Measurements from ENCODE around the gene B4GAT1. TPM values are rescaled to one million over a fixed set of nuclear protein-coding genes. Genes with fewer than 3 reads are reported as not detected.
A peak's percentile ranks its signal among the peaks of the same experiment; 100 is the strongest.

The B4GAT1 gene
- total and polyA plus RNA-seq, 2 experiments from 2014 or later: 40.8 to 41.5 TPM

GRCh38 chr11:66373265-66373664 lies 25.8 kb upstream of the B4GAT1 start:
- Histone ChIP-seq H3K9me2 (replicated peaks; ENCODE audit: insufficient read depth) (no peaks in the 10 kb centered on the region), H3K27ac (no peak overlapping the region), H3K79me2 (peaks cover 4% of the 10 kb centered on the region), H3K4me2 (no peak overlapping the region), H3K27me3 (no peaks in the 10 kb centered on the region), H2AFZ (no peak overlapping the region), H3K9me3 (ENCODE audit: low read depth) (no peaks in the 10 kb centered on the region), H3K36me3 (replicated peaks; ENCODE audit: insufficient read depth, low read depth) (no peaks in the 10 kb centered on the region), H3K4me1 (ENCODE audit: insufficient read depth) (peaks cover 16% of the 10 kb centered on the region), H3K4me3 (no peak overlapping the region), H4K20me1 (ENCODE audit: insufficient read depth, poor library complexity, severe bottlenecking) (no peaks in the 10 kb centered on the region)
- 78% methylated on average over 5 of the region's 5 CpGs for WGBS (ENCODE audit: low lambda C conversion rate, missing lambda C conversion rate)
- DNase-seq (ENCODE audit: low spot score): no peak
- no peak for TF ChIP-seq EZH2 (IDR thresholded peaks at IDR 0.05; ENCODE audit: borderline replicate concordance)
- TF ChIP-seq, protein P1, sequence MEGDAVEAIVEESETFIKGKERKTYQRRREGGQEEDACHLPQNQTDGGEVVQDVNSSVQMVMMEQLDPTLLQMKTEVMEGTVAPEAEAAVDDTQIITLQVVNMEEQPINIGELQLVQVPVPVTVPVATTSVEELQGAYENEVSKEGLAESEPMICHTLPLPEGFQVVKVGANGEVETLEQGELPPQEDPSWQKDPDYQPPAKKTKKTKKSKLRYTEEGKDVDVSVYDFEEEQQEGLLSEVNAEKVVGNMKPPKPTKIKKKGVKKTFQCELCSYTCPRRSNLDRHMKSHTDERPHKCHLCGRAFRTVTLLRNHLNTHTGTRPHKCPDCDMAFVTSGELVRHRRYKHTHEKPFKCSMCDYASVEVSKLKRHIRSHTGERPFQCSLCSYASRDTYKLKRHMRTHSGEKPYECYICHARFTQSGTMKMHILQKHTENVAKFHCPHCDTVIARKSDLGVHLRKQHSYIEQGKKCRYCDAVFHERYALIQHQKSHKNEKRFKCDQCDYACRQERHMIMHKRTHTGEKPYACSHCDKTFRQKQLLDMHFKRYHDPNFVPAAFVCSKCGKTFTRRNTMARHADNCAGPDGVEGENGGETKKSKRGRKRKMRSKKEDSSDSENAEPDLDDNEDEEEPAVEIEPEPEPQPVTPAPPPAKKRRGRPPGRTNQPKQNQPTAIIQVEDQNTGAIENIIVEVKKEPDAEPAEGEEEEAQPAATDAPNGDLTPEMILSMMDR (IDR thresholded peaks at IDR 0.05; ENCODE audit: poor library complexity): no peak
- no peak for TF ChIP-seq EZH2phosphoT487 (IDR thresholded peaks at IDR 0.05; ENCODE audit: low read depth, severe bottlenecking, unreplicated experiment)

GRCh38 chr11:66371627-66372415 lies 24.4 kb upstream of the B4GAT1 start, which contains the start of gene SLC29A2:
Gene SLC29A2 (minus strand): TSS chr11:66371760. CDS start chr11:66371591, 169 bp downstream.
- DNase-seq (ENCODE audit: low spot score): peak; percentile 95
- TF ChIP-seq EZH2phosphoT487 (IDR thresholded peaks at IDR 0.05; ENCODE audit: low read depth, severe bottlenecking, unreplicated experiment) (no peak), EZH2 (IDR thresholded peaks at IDR 0.05; ENCODE audit: borderline replicate concordance) (no peak)
- TF ChIP-seq, protein P1 (IDR thresholded peaks at IDR 0.05; ENCODE audit: poor library complexity): no peak
- Histone ChIP-seq H3K27me3 (no peaks in the 10 kb centered on the region), H3K4me1 (ENCODE audit: insufficient read depth) (peaks cover 16% of the 10 kb centered on the region), H3K4me2 (peak within 1 kb of the TSS; percentile 91), H3K36me3 (replicated peaks; ENCODE audit: insufficient read depth, low read depth) (no peaks in the 10 kb centered on the region), H3K9me3 (ENCODE audit: low read depth) (no peaks in the 10 kb centered on the region), H3K79me2 (peaks cover 4% of the 10 kb centered on the region), H3K4me3 (peak within 1 kb of the TSS; percentile 87), H3K9me2 (replicated peaks; ENCODE audit: insufficient read depth) (no peaks in the 10 kb centered on the region), H4K20me1 (ENCODE audit: insufficient read depth, poor library complexity, severe bottlenecking) (no peaks in the 10 kb centered on the region), H2AFZ (peak within 1 kb of the TSS; percentile 67), H3K27ac (peak within 1 kb of the TSS; percentile 96)
- under 1% methylated on average over 30 of the region's 72 CpGs for WGBS (ENCODE audit: low lambda C conversion rate, missing lambda C conversion rate)

- peak; percentile 8 for DNase-seq (ENCODE audit: low spot score)
- no peak overlapping the region for H3K4me3 ChIP-seq
- H3K27ac ChIP-seq: peak overlapping the region; percentile 96
- H3K4me1 ChIP-seq (ENCODE audit: insufficient read depth): peaks cover 16% of the 10 kb centered on the region
- H4K20me1 ChIP-seq (ENCODE audit: insufficient read depth, poor library complexity, severe bottlenecking): no peaks in the 10 kb centered on the region
- peaks cover 4% of the 10 kb centered on the region for H3K79me2 ChIP-seq
- no peak overlapping the region for H2AFZ ChIP-seq
- WGBS (ENCODE audit: low lambda C conversion rate, missing lambda C conversion rate): 88% methylated on average over 18 of the region's 25 CpGs
- no peaks in the 10 kb centered on the region for H3K36me3 ChIP-seq (replicated peaks; ENCODE audit: insufficient read depth, low read depth)
- TF ChIP-seq EZH2phosphoT487 (IDR thresholded peaks at IDR 0.05; ENCODE audit: low read depth, severe bottlenecking, unreplicated experiment) (no peak), EZH2 (IDR thresholded peaks at IDR 0.05; ENCODE audit: borderline replicate concordance) (no peak)
- H3K4me2 ChIP-seq: peak overlapping the region; percentile 91
- no peaks in the 10 kb centered on the region for H3K27me3 ChIP-seq
- H3K9me3 ChIP-seq (ENCODE audit: low read depth): no peaks in the 10 kb centered on the region
- no peaks in the 10 kb centered on the region for H3K9me2 ChIP-seq (replicated peaks; ENCODE audit: insufficient read depth)
Observed at GRCh38 chr11:66369073-66369894, 21.9 kb upstream of the B4GAT1 start.
